Right atrium auricular region (tissue), 2 donors: ENCODE data around the gene LTV1. TPM values are rescaled to one million over a fixed set of nuclear protein-coding genes. Genes with fewer than 3 reads are reported as not detected.
"Not testable (repeated sequence)": the region's sequence is repeated elsewhere in the genome, so short reads cannot be mapped to it uniquely, and the experiment has no call there.

Source experiments
- DNase-seq: peaks from one replicate; pipeline ENCODE4 v3.0.0-alpha.2; 2019; ENCODE audit warnings: low spot score
- H3K27ac ChIP-seq, 2 donors: fragments of 200-600 bp; sonication (generic); 1 replicate in 1 of 2; 2 replicates in 1 of 2; pipeline ENCODE4 v1.5.1; 2016 to 2019
- H3K27me3 ChIP-seq, 2 donors: fragments of 200-600 bp; sonication (generic); one replicate each; pipeline versions ENCODE4 v1.5.1 to v1.6.0; 2017 to 2019
- H3K36me3 ChIP-seq: fragments of 200-600 bp; sonication (generic); one replicate; pipeline ENCODE4 v1.5.1; 2016
- H3K4me1 ChIP-seq, 2 donors: fragments of 200-600 bp; sonication (generic); one replicate each; pipeline versions ENCODE4 v1.5.1 to v1.6.0; 2017 to 2019
- H3K4me3 ChIP-seq, 2 donors: fragments of 200-600 bp; sonication (generic); 1 replicate in 1 of 2; 2 replicates in 1 of 2; pipeline ENCODE4 v1.5.1; 2017 to 2019; ENCODE audit warnings: mild to moderate bottlenecking in 1 of 2, moderate library complexity in 1 of 2
- H3K9me3 ChIP-seq, 2 donors: fragments of 200-600 bp; sonication (generic); one replicate each; pipeline ENCODE4 v1.5.1; 2019
- total RNA-seq, 2 donors: library from RNA; depleted of rRNA; stranded (reverse); fragments of >200 nt; gene quantifications; one replicate each; pipeline ENCODE4 v1.1.0, GENCODE V29; 2016
- TF ChIP-seq, protein P1 (sequence below), 2 donors: fragments of 200-600 bp; sonication (generic); IDR thresholded peaks; one replicate each; pipeline ENCODE4 v1.5.1; 2019; ENCODE audit warnings: antibody characterized with exemption in 2 of 2

Gene LTV1, protein sequence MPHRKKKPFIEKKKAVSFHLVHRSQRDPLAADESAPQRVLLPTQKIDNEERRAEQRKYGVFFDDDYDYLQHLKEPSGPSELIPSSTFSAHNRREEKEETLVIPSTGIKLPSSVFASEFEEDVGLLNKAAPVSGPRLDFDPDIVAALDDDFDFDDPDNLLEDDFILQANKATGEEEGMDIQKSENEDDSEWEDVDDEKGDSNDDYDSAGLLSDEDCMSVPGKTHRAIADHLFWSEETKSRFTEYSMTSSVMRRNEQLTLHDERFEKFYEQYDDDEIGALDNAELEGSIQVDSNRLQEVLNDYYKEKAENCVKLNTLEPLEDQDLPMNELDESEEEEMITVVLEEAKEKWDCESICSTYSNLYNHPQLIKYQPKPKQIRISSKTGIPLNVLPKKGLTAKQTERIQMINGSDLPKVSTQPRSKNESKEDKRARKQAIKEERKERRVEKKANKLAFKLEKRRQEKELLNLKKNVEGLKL
- 1 to 10 TPM; 8.4 to 9.1 TPM for total RNA-seq

DNA sequence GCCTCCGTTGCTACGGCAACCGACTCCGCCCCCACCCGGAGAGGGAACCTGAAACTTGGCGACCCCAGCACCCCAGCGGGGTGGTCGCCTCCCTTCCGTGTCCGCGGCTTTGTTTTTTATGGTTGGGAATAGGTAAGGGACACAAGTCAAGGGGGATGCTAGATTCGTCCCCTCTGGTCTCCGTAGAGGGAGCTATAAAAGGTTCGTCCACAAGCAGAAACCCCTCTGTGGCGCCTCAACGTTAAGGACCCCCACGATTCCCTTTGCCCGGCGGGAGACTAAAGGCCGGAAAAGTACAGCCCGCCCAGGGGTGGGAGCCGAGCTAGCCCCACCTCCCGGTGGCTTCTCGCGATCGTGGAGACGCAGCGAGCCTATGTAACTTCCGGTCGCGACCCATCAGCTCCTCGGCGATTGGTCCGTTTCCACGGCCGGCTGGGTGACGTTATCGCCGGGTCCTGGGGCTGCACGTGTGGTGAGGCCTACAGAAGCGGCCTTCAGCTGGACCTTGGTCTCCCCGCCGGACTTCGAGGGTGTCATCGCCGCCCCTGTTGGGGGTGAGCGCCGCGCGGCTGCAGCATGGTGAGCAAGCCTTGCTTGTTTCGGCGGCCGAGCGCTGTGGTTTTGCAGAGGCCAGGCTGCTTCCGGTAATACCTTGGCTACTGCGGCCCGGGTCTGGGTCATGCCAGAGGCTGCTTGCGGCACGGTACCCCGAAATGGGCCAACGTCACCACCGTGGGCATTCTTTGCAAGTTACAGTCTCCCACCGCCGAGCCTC, at the start of gene LTV1:
LTV1 (plus strand) TSS at position 437 of the 775 bp plus-strand sequence; CDS start at position 577, 140 bp downstream.
- Histone ChIP-seq H3K27ac (peak within 1 kb of the TSS; percentile 94 to 95), H3K4me1 (peaks cover 0 to 18% of the 10 kb centered on the region in 2 donors), H3K4me3 (peak within 1 kb of the TSS; percentile 69 to 75), H3K36me3 (peaks cover 36% of the 10 kb centered on the region), H3K27me3 (no peaks in the 10 kb centered on the region), H3K9me3 (no peaks in the 10 kb centered on the region)
- TF ChIP-seq, protein P1, sequence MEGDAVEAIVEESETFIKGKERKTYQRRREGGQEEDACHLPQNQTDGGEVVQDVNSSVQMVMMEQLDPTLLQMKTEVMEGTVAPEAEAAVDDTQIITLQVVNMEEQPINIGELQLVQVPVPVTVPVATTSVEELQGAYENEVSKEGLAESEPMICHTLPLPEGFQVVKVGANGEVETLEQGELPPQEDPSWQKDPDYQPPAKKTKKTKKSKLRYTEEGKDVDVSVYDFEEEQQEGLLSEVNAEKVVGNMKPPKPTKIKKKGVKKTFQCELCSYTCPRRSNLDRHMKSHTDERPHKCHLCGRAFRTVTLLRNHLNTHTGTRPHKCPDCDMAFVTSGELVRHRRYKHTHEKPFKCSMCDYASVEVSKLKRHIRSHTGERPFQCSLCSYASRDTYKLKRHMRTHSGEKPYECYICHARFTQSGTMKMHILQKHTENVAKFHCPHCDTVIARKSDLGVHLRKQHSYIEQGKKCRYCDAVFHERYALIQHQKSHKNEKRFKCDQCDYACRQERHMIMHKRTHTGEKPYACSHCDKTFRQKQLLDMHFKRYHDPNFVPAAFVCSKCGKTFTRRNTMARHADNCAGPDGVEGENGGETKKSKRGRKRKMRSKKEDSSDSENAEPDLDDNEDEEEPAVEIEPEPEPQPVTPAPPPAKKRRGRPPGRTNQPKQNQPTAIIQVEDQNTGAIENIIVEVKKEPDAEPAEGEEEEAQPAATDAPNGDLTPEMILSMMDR (IDR thresholded peaks at IDR 0.05), result no peak
- peak; percentile 98 for DNase-seq

- peaks cover 16% of the 10 kb centered on the region for H3K36me3 ChIP-seq
- H3K4me1 ChIP-seq, H3K27ac ChIP-seq, DNase-seq, H3K4me3 ChIP-seq, H3K27me3 ChIP-seq, H3K9me3 ChIP-seq: not testable (repeated sequence)
Observed at GRCh38 chr6:143796551-143796950, 46.6 kb upstream of the LTV1 start.

- H3K4me3 ChIP-seq, H3K4me1 ChIP-seq, H3K27me3 ChIP-seq, H3K9me3 ChIP-seq, DNase-seq, H3K27ac ChIP-seq: not testable (repeated sequence)
- H3K36me3 ChIP-seq, result peaks cover 14% of the 10 kb centered on the region
Observed at GRCh38 chr6:143798487-143798886, 44.7 kb upstream of the LTV1 start.

- H3K9me3 ChIP-seq, result no peaks in the 10 kb centered on the region
- H3K27me3 ChIP-seq, result no peaks in the 10 kb centered on the region
- no peak overlapping the region for H3K27ac ChIP-seq
- H3K4me3 ChIP-seq, result no peak overlapping the region
- H3K36me3 ChIP-seq, result peaks cover 19% of the 10 kb centered on the region
- no peak for DNase-seq
- TF ChIP-seq, protein P1 (IDR thresholded peaks at IDR 0.05), result no peak
- H3K4me1 ChIP-seq, result peaks cover 0 to 12% of the 10 kb centered on the region in 2 donors
Observed at GRCh38 chr6:143802833-143803565, 40.1 kb upstream of the LTV1 start.

- Histone ChIP-seq H3K36me3 (peaks cover 23% of the 10 kb centered on the region), H3K4me1 (peaks cover 0 to 12% of the 10 kb centered on the region in 2 donors), H3K27me3 (no peaks in the 10 kb centered on the region), H3K9me3 (no peaks in the 10 kb centered on the region), H3K27ac (no peak overlapping the region), H3K4me3 (no peak overlapping the region)
- no peak for DNase-seq
- TF ChIP-seq, protein P1 (IDR thresholded peaks at IDR 0.05), result no peak
Observed at GRCh38 chr6:143803769-143804568, 39.2 kb upstream of the LTV1 start.

GRCh38 chr6:143804835-143805239, 38.3 kb upstream of the LTV1 start:
- no peak overlapping the region for H3K4me3 ChIP-seq
- peaks cover 0 to 12% of the 10 kb centered on the region in 2 donors for H3K4me1 ChIP-seq
- H3K27me3 ChIP-seq, result no peaks in the 10 kb centered on the region
- peaks cover 20% of the 10 kb centered on the region for H3K36me3 ChIP-seq
- no peaks in the 10 kb centered on the region for H3K9me3 ChIP-seq
- no peak for DNase-seq
- TF ChIP-seq, protein P1 (IDR thresholded peaks at IDR 0.05), result no peak
- no peak overlapping the region for H3K27ac ChIP-seq
